ENCODE measurements around the gene PALM. TPM values are rescaled to one million over a fixed set of nuclear protein-coding genes. Genes with fewer than 3 reads are reported as not detected.

Gene PALM
- total RNA-seq, 1 experiment from 2014 or later, result 18.5 TPM

GRCh38 chr19:763869-764268 lies 55.1 kb downstream of the PALM start:
- Histone ChIP-seq H2BK12ac (ENCODE audit: insufficient read length, low read depth, low read length) (no peak overlapping the region), H3K4me2 (ENCODE audit: insufficient read depth, insufficient read length, low read length) (no peak overlapping the region), H3K27ac (ENCODE audit: insufficient read length, low read depth, low read length) (no peak overlapping the region), H3K14ac (ENCODE audit: insufficient read depth, low read length) (no peak overlapping the region), H4K91ac (ENCODE audit: insufficient read length, low read depth, low read length) (no peak overlapping the region), H3K79me1 (ENCODE audit: insufficient read depth, low read depth, low read length, poor library complexity, severe bottlenecking) (no peaks in the 10 kb centered on the region), H4K5ac (ENCODE audit: insufficient read length, low read depth, low read length) (no peak overlapping the region), H2BK20ac (ENCODE audit: low read depth, low read length, poor library complexity, severe bottlenecking) (no peak overlapping the region), H3T11ph (ENCODE audit: low read length) (no peak overlapping the region), H2AK5ac (ENCODE audit: insufficient read length, low read length) (no peak overlapping the region), H3K9me3 (ENCODE audit: control insufficient read depth, low read depth, low read length) (no peaks in the 10 kb centered on the region), H3K27me3 (ENCODE audit: insufficient read depth, low read length) (no peaks in the 10 kb centered on the region), H2BK5ac (ENCODE audit: insufficient read length, low read length) (no peak overlapping the region), H4K8ac (replicated peaks; ENCODE audit: insufficient read length, low read depth, low read length) (no peak overlapping the region), H3K23ac (ENCODE audit: insufficient read length, low read depth, low read length) (no peak overlapping the region), H3K9ac (ENCODE audit: extremely low read depth, insufficient read length, low read length) (no peak overlapping the region), H4K20me1 (ENCODE audit: control insufficient read depth, insufficient read depth, insufficient read length) (no peaks in the 10 kb centered on the region), H3K79me2 (ENCODE audit: insufficient read depth, low read length) (no peaks in the 10 kb centered on the region), H2AFZ (ENCODE audit: low read length) (no peak overlapping the region), H3K23me2 (ENCODE audit: insufficient read length, low read depth, low read length, poor library complexity, severe bottlenecking) (no peaks in the 10 kb centered on the region), H3K4ac (ENCODE audit: low read depth, low read length) (no peak overlapping the region), H2BK120ac (ENCODE audit: low read depth, low read length, poor library complexity, severe bottlenecking) (no peak overlapping the region), H3K4me1 (ENCODE audit: insufficient read depth, low read length) (no peaks in the 10 kb centered on the region), H2BK15ac (ENCODE audit: low read depth, low read length) (no peak overlapping the region), H3K56ac (ENCODE audit: insufficient read length, low read depth, low read length) (no peak overlapping the region), H3K18ac (ENCODE audit: insufficient read length, low read depth, low read length) (no peak overlapping the region)
- no peak for DNase-seq
- peaks cover 0 to 4% (median 1%) of the 10 kb centered on the region in 3 experiments; a peak in 4 of 7 replicates for H3K36me3 Mint-ChIP-seq (ENCODE audit: insufficient read depth in 1 of 3, low read depth in 3 of 3)
- H3K4me1 Mint-ChIP-seq, result no peaks in the 10 kb centered on the region
- no peak overlapping the region for H3K27ac Mint-ChIP-seq
- no peak for TF ChIP-seq CTCF (conservative IDR thresholded peaks at IDR 0.05)
- H3K4me3 Mint-ChIP-seq, result no peak overlapping the region
- H3K27me3 Mint-ChIP-seq (ENCODE audit: low read depth), result peaks cover 5% of the 10 kb centered on the region
- WGBS (ENCODE audit: extremely low coverage, insufficient read length, low lambda C conversion rate), result no CpG with 5 or more reads among the region's 6 CpGs
- peaks cover 9 to 10% of the 10 kb centered on the region in 2 experiments; a peak in 4 of 5 replicates for H3K9me3 Mint-ChIP-seq
